Bronchial epithelial cell (primary cell): Measurements from ENCODE around the gene E4F1. TPM values are rescaled to one million over a fixed set of nuclear protein-coding genes. Genes with fewer than 3 reads are reported as not detected.

ENCODE experiments used
- DNase-seq: peaks from one replicate; pipeline ENCODE4 v3.0.0-alpha.2; 2010; ENCODE audit warnings: low read depth
- FAIRE-seq: peaks from 2 replicates; lab custom pipeline; 2011; peaks lifted over from hg19 to GRCh38; lab: Jason Lieb, UNC
- H3K27me3 ChIP-seq: 2 replicates; pipeline ENCODE4 v1.5.1; 2011; ENCODE audit warnings: low read length; ENCODE audit not compliant: control insufficient read depth, insufficient read depth
- H3K36me3 ChIP-seq: 2 replicates; pipeline ENCODE4 v1.5.1; 2011; ENCODE audit warnings: low read length; ENCODE audit not compliant: control insufficient read depth, insufficient read depth
- H3K4me3 ChIP-seq: 2 replicates; pipeline ENCODE4 v1.5.1; 2011; ENCODE audit warnings: mild to moderate bottlenecking, low read depth, low read length, control low read depth
- total RNA-seq: library from RNA; depleted of rRNA; stranded (reverse); fragments of >200 nt; gene quantifications from 2 replicates; pipeline ENCODE4 v1.2.1, GENCODE V29; 2014
- TF ChIP-seq, protein P1 (sequence below): IDR thresholded peaks from 2 replicates; pipeline ENCODE4 v1.5.1; 2011; ENCODE audit warnings: mild to moderate bottlenecking, moderate library complexity, low read length, control low read depth, inconsistent platforms; ENCODE audit not compliant: insufficient read depth, severe bottlenecking

E4F1 gene
- total RNA-seq, 1 donor from 2014 or later: 26.6 TPM

DNA sequence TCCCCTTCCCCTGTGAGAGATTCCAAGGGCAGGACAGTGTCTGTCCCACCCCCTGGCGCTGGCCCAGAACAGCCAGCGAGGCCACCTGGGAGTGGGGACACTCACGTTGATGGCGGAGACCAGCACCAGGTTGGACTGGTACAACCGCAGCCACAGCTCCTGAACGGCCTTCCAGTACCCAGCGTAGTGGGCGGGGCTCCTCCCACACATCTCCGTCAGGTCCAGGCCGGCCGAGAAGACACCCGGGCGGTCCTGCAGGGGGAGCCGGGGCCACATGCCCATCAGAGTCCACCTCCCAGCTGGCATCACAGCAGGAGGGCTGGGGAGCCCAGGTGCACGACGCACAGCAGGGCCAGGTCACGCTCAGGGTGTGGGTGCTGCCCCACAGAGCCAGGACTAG, 20.9 kb downstream of the E4F1 start:
- Histone ChIP-seq H3K27me3 (no peaks in the 10 kb centered on the region), H3K4me3 (no peak overlapping the region), H3K36me3 (peaks cover 26% of the 10 kb centered on the region)
- no peak for DNase-seq
- no peak for FAIRE-seq
- TF ChIP-seq, protein P1, sequence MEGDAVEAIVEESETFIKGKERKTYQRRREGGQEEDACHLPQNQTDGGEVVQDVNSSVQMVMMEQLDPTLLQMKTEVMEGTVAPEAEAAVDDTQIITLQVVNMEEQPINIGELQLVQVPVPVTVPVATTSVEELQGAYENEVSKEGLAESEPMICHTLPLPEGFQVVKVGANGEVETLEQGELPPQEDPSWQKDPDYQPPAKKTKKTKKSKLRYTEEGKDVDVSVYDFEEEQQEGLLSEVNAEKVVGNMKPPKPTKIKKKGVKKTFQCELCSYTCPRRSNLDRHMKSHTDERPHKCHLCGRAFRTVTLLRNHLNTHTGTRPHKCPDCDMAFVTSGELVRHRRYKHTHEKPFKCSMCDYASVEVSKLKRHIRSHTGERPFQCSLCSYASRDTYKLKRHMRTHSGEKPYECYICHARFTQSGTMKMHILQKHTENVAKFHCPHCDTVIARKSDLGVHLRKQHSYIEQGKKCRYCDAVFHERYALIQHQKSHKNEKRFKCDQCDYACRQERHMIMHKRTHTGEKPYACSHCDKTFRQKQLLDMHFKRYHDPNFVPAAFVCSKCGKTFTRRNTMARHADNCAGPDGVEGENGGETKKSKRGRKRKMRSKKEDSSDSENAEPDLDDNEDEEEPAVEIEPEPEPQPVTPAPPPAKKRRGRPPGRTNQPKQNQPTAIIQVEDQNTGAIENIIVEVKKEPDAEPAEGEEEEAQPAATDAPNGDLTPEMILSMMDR: peak; percentile 2

DNA sequence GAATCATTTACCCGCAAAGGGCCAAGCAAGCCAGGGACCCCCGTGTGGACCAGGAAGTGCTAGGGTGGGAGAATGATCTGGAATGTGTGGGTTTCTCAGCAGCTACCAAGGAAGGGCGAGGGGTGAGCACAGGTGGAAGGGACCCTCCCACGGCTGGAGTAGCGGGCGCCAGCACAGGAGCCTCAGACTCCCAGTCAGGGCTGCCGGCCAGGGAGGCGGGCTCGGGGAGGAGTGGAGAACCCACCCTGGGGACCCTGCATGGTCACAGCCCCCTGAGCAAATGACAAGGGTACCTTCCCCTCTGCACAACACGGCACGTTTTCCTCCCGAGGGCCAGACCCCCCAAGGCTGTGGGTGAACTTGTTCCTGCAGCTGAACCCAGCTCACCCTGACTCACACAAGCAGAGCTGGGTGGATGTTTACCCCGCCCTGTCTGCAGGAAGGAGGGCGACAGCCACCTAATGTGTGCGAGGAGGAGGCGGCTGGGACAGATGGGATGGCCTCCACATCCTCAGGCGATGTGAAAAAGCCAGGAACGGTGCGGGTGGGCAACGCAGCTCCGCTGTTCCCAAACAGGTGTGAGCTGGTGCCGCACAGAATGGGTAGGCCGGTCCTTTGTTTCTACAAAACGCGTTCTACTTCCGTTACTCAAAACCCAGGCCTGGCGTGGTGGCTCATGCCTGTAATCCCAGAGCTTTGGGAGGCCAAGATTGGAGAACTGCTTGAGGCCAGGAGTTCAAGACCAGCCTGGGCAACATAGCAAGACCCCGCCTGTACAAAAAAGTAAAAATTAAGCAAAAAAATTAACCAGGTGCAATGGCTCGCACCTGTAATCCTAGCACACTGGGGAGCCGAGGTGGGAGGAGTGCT, 21.8 kb downstream of the E4F1 start:
- Histone ChIP-seq H3K27me3 (no peaks in the 10 kb centered on the region), H3K4me3 (no peak overlapping the region), H3K36me3 (peaks cover 26% of the 10 kb centered on the region)
- no peak for DNase-seq
- FAIRE-seq: no peak
- TF ChIP-seq, protein P1: no peak

DNA sequence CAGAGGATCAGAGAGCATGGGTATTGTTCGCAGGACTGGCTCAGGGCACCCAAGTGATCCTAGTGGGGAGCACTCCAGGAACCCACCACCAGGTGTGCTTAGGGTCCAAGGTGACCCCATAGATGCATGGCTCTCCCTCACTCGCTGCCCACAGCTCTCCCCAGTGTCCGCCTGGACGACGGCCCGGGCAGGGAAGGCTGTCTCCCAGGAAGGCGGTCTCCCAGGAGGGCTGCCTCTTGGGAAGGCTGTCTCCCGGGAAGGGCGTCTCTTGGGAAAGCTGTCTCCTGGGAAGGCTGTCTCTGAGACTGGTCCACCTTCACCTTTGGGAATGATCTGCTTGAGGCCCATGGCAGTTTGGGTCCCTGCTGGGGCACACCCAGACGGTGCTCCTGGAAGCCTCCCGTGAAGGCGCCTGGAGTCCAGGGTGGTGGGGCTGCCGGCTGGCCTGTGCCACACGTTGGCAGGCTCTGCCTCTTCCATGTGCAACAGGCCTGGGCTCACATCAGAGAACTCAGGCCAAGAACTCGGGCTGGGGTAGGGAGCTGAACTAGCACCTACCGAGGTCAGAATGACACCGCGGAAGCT, 23.0 kb downstream of the E4F1 start:
- FAIRE-seq (peak; percentile 23), DNase-seq (no peak)
- H3K36me3 ChIP-seq: peaks cover 26% of the 10 kb centered on the region
- H3K4me3 ChIP-seq: no peak overlapping the region
- TF ChIP-seq, protein P1: no peak
- no peaks in the 10 kb centered on the region for H3K27me3 ChIP-seq

DNA sequence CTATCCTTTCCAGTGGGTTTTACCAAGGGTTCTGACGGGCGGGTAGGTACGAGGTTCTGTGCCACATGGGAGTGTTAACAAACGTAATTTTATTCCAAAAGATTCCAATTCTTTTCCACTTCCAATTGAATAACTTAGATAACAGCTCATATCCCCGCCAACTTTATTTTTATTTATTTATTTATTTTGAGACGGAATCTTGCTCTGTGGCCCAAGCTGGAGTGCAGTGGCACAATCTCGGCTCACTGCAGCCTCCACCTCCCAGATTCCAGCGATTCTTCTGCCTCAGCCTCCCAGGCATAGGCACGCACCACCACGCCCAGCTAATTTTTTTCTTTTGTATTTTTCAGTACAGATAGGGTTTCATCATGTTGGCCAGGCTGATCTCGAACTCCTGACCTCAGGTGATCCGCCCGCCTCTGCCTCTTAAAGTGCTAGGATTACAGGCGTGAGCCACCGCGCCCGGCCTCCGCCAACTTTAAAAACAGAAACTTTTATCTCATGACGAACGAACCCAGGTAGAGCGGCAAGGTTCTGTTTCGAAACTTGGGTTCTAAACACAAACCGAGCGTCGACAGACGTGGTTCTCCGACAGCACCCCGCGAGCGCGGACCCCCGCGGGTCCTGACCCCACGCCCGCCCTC, 27.4 kb downstream of the E4F1 start:
- DNase-seq (peak; percentile 29), FAIRE-seq (no peak)
- TF ChIP-seq, protein P1: no peak
- H3K4me3 ChIP-seq: peak overlapping the region; percentile 54
- no peaks in the 10 kb centered on the region for H3K27me3 ChIP-seq
- peaks cover 24% of the 10 kb centered on the region for H3K36me3 ChIP-seq

DNA sequence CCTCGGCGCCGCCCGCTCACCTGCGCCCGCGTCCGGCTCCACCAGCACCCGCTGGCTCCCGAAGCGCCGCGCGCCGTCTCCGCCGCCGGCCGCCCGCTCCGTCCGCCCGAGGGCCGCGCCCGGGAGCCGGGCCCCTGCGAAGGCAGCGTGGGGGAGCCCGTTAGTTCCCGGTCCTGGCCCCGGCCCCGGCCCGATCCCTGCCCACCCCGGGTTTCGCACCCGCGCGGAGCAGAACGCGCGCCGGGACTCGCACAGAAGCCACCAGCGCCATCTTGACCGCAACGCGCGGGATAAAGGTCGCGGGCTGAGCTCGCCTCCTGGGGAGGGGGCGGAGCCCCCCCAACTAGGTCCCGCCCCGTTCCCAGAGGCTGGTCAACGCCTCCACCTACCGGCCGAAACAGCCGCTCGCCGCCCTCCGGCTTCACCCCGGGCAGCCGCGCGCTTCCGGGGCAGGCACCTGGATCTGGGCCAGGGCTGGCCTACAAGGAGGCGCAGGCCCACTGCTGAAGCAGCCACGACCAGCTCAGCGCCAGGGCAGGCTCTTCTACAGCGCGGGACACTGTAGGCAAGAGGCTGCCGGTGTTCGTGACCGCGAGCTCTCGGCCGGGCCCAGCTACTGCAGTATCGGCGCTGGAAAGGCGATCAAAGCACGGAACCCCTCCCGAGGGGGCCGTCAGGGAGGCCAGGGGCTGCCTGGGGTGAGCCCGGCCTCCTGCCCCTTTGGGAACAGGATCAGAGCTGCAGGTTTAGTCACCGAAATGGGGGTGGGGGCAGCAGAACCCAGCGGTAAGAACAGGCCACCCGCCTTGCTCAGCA, 28.1 kb downstream of the E4F1 start, which contains the start of gene ECI1:
TSS of gene ECI1 (minus strand) at position 292 of the 816 bp plus-strand sequence. CDS start at position 271, 21 bp downstream.
- H3K36me3 ChIP-seq: peaks cover 25% of the 10 kb centered on the region
- FAIRE-seq: no peak
- peak; percentile 76 for DNase-seq
- no peaks in the 10 kb centered on the region for H3K27me3 ChIP-seq
- TF ChIP-seq, protein P1: peak; percentile 75
- H3K4me3 ChIP-seq: peak within 1 kb of the TSS; percentile 54
